HG02852 (cell line): ENCODE results near the gene CHRNE.
"Not testable (repeated sequence)": the region's sequence is repeated elsewhere in the genome, so short reads cannot be mapped to it uniquely, and the experiment has no call there.

Experiments used
- ATAC-seq: cut with Tn5 transposase; IDR thresholded peaks from one replicate; pipeline ENCODE4 v1.9.1; 2021; ENCODE audit warnings: mild to moderate bottlenecking, moderate library complexity; ENCODE audit not compliant: unreplicated experiment

CHRNE gene

GRCh38 chr17:4857347-4857746 lies 45.6 kb downstream of the CHRNE start:
- ATAC-seq = not testable (repeated sequence)

DNA sequence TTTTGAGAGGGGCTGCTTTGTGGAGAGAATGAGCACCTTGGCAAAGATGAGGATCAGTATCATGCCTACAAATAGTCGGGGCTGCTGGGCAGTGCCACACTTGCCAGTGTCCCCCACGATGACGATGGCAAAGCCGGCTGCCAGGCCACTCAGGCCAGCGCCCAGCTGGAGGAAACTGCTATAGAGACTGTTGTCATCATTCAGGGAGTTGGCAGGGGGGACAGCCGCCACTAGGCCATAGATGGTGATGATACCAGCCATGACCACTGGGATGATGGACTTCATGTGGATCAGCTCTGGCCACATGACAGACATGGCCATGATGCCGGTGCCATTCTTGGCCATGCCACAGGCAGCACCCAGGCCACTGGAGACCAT lies 46.0 kb downstream of the CHRNE start:
- ATAC-seq = no peak

- no peak for ATAC-seq
These were observed 46.5 kb downstream of the CHRNE start for GRCh38 chr17:4856271-4856936.

GRCh38 chr17:4854111-4854681 lies 48.7 kb downstream of the CHRNE start:
- ATAC-seq = no peak

DNA sequence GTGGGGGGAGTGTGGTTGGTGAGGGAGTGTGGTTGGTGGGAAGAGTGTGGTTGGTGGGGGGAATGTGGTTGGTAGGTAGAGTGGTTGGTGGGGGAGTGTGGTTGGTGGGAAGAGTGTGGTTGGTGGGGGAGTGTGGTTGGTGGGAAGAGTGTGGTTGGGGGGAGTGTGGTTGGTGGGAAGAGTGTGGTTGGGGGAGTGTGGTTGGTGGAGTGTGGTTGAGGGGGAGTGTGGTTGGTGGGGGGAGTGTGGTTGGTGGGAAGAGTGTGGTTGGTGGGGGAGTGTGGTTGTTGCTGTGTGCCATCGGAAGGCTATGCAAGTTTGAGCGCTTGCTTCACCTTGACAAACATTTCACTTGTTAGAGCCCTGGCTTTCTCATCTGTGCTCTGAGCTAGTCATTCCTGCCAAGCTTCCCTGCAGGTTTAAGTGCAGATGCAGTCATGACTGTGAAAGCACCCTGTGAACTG lies 49.7 kb downstream of the CHRNE start:
- no peak for ATAC-seq

DNA sequence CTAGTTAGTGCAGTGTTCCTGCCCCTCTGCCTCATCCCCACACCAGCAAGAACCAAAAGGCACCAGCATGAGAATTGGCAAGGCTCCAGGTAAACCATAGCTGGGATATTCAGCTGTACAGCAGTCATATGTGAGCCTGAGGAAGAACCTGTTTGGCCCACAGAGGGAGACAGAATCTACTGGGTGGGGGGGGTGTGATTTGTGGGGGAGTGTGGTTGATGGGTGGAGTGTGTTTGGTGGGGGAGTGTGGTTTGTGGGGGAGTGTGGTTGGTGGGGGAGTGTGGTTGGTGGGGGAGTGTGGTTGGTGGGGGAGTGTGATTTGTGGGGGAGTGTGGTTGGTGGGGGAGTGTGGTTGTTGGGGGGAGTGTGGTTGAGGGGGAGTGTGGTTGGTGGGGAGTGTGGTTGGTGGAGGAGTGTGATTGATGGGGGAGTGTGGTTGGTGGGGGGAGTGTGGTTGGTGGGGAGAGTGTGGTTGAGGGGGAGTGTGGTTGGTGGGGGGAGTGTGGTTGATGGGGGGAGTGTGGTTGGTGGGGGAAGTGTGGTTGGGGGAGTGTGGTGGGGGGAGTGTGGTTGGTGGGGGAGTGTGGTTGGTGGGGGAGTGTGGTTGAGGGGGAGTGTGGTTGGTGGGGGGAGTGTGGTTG lies 50.2 kb downstream of the CHRNE start:
- ATAC-seq = no peak

- ATAC-seq = no peak
These were observed 51.8 kb downstream of the CHRNE start for GRCh38 chr17:4851084-4851483.

DNA sequence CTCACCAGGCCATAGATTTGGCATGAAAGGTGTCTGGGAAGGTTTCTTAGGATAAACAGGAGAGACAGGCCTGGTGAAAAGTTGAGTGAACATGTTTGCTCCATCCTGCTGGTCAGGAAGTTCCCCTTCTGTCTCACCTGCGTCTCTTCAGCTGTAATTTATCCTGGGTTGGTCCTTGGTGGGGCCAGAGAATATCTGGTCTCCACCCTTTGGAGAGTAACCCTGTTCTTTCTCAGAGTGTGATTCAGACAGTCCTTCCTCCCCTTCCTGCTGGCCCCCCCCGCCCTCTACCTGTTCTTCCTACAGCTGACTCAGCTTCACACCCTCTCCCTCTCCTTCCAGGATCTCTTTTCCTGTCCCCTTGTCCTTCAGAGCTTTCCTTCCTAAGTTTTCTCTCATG lies 52.7 kb downstream of the CHRNE start:
- ATAC-seq = no peak

DNA sequence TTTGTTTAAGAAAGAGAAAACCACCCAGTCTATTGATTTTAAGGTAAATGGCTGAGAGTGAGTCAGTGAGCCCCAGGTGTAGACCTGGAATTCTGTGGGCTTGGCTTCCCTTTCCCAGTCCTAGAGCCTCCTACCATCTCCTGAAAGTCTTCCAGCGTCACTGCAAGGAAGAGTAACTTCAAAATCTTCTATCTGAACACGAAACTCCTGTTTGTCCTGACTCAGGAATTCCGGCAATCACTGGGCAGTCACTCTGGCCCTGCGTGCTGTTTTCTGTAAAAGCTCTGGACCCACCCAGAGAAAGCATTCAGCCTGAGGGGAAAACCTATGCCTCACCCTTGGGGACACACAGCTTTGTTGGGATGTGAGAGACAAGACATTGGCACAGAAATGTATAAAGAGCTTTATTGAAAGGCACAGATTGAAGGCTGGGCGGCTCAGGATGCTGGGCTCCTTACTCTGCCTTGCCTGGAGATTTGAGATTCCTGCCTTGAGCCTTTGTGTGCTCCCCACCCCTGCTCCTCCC lies 53.8 kb downstream of the CHRNE start:
- ATAC-seq = no peak
